ENCODE data around the gene DECR2.

DNA sequence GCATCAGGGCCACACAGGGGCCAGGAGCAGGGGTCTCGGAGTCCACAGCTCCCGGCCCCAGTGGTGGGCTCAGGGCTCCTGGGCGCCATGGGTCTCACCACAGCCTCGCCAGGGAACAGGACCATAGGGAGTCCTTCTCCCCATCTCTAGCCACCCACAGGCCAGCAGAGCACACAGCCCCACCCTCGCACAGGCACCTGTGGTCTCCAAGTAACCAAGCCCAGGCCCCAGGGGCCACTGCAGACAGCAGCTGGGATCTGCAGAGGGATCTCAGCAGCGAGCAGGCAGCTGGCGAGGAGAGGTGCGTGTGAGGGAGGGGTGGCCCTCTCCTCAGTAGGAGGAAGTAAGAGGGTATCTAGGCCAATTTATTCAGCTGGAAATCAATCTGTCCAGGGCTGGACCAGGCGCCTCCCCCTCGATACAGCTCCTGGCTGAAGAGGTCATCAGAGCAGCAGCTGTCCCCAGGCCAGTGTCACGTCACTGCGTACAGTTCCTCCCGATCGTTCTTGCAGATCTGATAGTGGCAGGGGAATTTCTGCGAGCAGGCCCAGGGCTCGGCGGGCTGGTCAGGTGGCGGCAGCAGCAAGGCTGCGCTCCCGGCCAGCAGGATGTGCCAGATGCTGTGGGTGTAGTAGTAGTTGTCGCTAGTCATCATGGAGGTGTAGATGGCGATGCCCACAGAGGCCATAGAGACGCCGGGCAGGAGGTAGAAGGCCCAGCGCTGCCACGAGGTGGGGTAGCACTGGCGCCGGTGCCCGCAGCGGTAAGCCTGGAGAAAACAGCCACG, 30.0 kb upstream of the DECR2 start:
- TF ChIP-seq CTCF (IDR thresholded peaks at IDR 0.05; ENCODE audit: insufficient read depth, low read length, poor library complexity, severe bottlenecking) (no peak), EZH2phosphoT487 (conservative IDR thresholded peaks at IDR 0.05; ENCODE audit: low read length) (no peak)

Data from SU-DHL-6 (cell line).